Neuronal stem cell (in vitro differentiated cells): ENCODE results near the gene ENOX2.

Source experiments
- DNase-seq: peaks from one replicate; pipeline ENCODE4 v3.0.0-alpha.2; 2013; ENCODE audit warnings: low spot score
- H2AFZ ChIP-seq: one replicate; pipeline ENCODE4 v1.6.1; 2013; ENCODE audit warnings: mild to moderate bottlenecking, low read length, inconsistent platforms
- H2AK5ac ChIP-seq: 2 replicates; pipeline ENCODE4 v1.6.1; 2013; ENCODE audit warnings: low read depth, mild to moderate bottlenecking, inconsistent platforms, low read length, moderate library complexity, mixed read lengths
- H2BK120ac ChIP-seq: 2 replicates; pipeline ENCODE4 v1.6.1; 2013; ENCODE audit warnings: low read depth, mild to moderate bottlenecking, inconsistent platforms, low read length, moderate library complexity, mixed read lengths
- H2BK12ac ChIP-seq: one replicate; pipeline ENCODE4 v1.6.1; 2013; ENCODE audit warnings: low read length, inconsistent platforms
- H2BK15ac ChIP-seq: 2 replicates; pipeline ENCODE4 v1.6.1; 2013; ENCODE audit warnings: mild to moderate bottlenecking, low read length, inconsistent platforms, mixed read lengths
- H2BK5ac ChIP-seq: one replicate; pipeline ENCODE4 v1.6.1; 2013; ENCODE audit warnings: inconsistent platforms, mild to moderate bottlenecking, low read length, moderate library complexity
- H3K14ac ChIP-seq: one replicate; pipeline ENCODE4 v1.6.1; 2013; ENCODE audit warnings: low read length, inconsistent platforms
- H3K18ac ChIP-seq: 2 replicates; pipeline ENCODE4 v1.6.1; 2013; ENCODE audit warnings: low read length, inconsistent platforms
- H3K23ac ChIP-seq: 2 replicates; pipeline ENCODE4 v1.6.1; 2013; ENCODE audit warnings: low read depth, mild to moderate bottlenecking, mixed read lengths, low read length, inconsistent platforms; ENCODE audit not compliant: poor library complexity
- H3K27ac ChIP-seq: replicated peaks from 3 replicates; pipeline ENCODE4 v1.5.1; 2013; ENCODE audit warnings: low read length, inconsistent platforms
- H3K27me3 ChIP-seq, 3 experiments: 2 replicates each; pipeline ENCODE4 v1.6.1; 2013; ENCODE audit warnings: low read length in 3 of 3, mild to moderate bottlenecking in 2 of 3, inconsistent platforms in 1 of 3, low read depth in 1 of 3, mixed read lengths in 1 of 3, moderate library complexity in 1 of 3; ENCODE audit not compliant: control insufficient read depth in 3 of 3, insufficient read depth in 3 of 3
- H3K36me3 ChIP-seq, 2 donors: replicated peaks in 1 of 2; 2 replicates each; pipeline ENCODE4 v1.6.1; 2013; ENCODE audit warnings: low read length in 2 of 2; ENCODE audit not compliant: control insufficient read depth in 2 of 2, insufficient read depth in 2 of 2
- H3K4ac ChIP-seq: 2 replicates; pipeline ENCODE4 v1.6.1; 2013; ENCODE audit warnings: inconsistent platforms, mild to moderate bottlenecking, low read length, moderate library complexity
- H3K4me1 ChIP-seq, 2 donors: 1 replicate in 1 of 2; 2 replicates in 1 of 2; pipeline ENCODE4 v1.6.1; 2013; ENCODE audit warnings: low read length in 2 of 2, low read depth in 1 of 2; ENCODE audit not compliant: control insufficient read depth in 2 of 2, insufficient read depth in 1 of 2
- H3K4me2 ChIP-seq: one replicate; pipeline ENCODE4 v1.6.1; 2013; ENCODE audit warnings: mild to moderate bottlenecking, low read length, inconsistent platforms; ENCODE audit not compliant: insufficient read depth, poor library complexity, severe bottlenecking
- H3K4me3 ChIP-seq, 2 donors: 2 replicates each; pipeline ENCODE4 v1.5.1; 2013; ENCODE audit warnings: low read length in 2 of 2, mild to moderate bottlenecking in 2 of 2, inconsistent platforms in 1 of 2, moderate library complexity in 1 of 2
- H3K79me1 ChIP-seq: one replicate; pipeline ENCODE4 v1.6.1; 2013; ENCODE audit warnings: low read depth, mild to moderate bottlenecking, inconsistent platforms, low read length, moderate library complexity
- H3K9ac ChIP-seq: one replicate; pipeline ENCODE4 v1.6.1; 2013; ENCODE audit warnings: mild to moderate bottlenecking, low read depth, low read length, inconsistent platforms; ENCODE audit not compliant: poor library complexity
- H3K9me3 ChIP-seq, 2 donors: replicated peaks in 1 of 2; 2 replicates each; pipeline versions ENCODE3 to v1.6.1; 2013; ENCODE audit warnings: low read length in 2 of 2, mild to moderate bottlenecking in 2 of 2, inconsistent platforms in 1 of 2, low read depth in 1 of 2, mixed read lengths in 1 of 2, moderate library complexity in 1 of 2; ENCODE audit not compliant: control insufficient read depth in 2 of 2, insufficient read depth in 1 of 2
- H4K8ac ChIP-seq: one replicate; pipeline ENCODE4 v1.6.1; 2013; ENCODE audit warnings: low read depth, mild to moderate bottlenecking, inconsistent platforms, low read length, moderate library complexity
- H4K91ac ChIP-seq: one replicate; pipeline ENCODE4 v1.6.1; 2013; ENCODE audit warnings: low read length, low read depth, mild to moderate bottlenecking, inconsistent platforms; ENCODE audit not compliant: poor library complexity
- WGBS, 2 donors: extraction: QIAGEN DNeasy Blood & Tissue Kit; methylation state at CpG; one replicate each; pipeline ENCODE4 v1.1.7; 2013; ENCODE audit warnings: missing lambda C conversion rate in 2 of 2, mixed read lengths in 1 of 2; ENCODE audit not compliant: insufficient read length in 2 of 2, insufficient replicate concordance in 1 of 2; ENCODE audit errors: extremely low coverage in 2 of 2; 5-methylcytosine and 5-hydroxymethylcytosine counted together

Gene ENOX2

GRCh38 chrX:130700629-130701028, 202.4 kb downstream of the ENOX2 start:
- no peak overlapping the region for H4K91ac ChIP-seq
- H2BK5ac ChIP-seq = no peak overlapping the region
- H2BK15ac ChIP-seq = no peak overlapping the region
- H3K4me1 ChIP-seq = no peaks in the 10 kb centered on the region
- no peak overlapping the region for H2AK5ac ChIP-seq
- no peak overlapping the region for H3K4ac ChIP-seq
- H3K79me1 ChIP-seq = no peaks in the 10 kb centered on the region
- no peak overlapping the region for H4K8ac ChIP-seq
- no peak overlapping the region for H3K9ac ChIP-seq
- no peaks in the 10 kb centered on the region for H3K27me3 ChIP-seq
- H3K36me3 ChIP-seq = no peaks in the 10 kb centered on the region
- no peak overlapping the region for H3K18ac ChIP-seq
- H3K4me3 ChIP-seq = no peak overlapping the region
- no peak overlapping the region for H3K27ac ChIP-seq
- H3K23ac ChIP-seq = no peak overlapping the region
- no peak overlapping the region for H2AFZ ChIP-seq
- H3K14ac ChIP-seq = no peak overlapping the region
- no peak overlapping the region for H2BK12ac ChIP-seq
- no peak overlapping the region for H3K4me2 ChIP-seq
- no peak overlapping the region for H2BK120ac ChIP-seq
- H3K9me3 ChIP-seq = no peaks in the 10 kb centered on the region
- no peak for DNase-seq

- DNase-seq = no peak
Measured at GRCh38 chrX:130699618-130700017, 203.4 kb downstream of the ENOX2 start.

GRCh38 chrX:130696542-130696941, 206.5 kb downstream of the ENOX2 start:
- no peak overlapping the region for H3K4me3 ChIP-seq
- no peak overlapping the region for H3K18ac ChIP-seq
- H3K36me3 ChIP-seq = no peaks in the 10 kb centered on the region
- H2BK15ac ChIP-seq = no peak overlapping the region
- H3K27ac ChIP-seq = no peak overlapping the region
- no peak overlapping the region for H3K4ac ChIP-seq
- no peak overlapping the region for H2AK5ac ChIP-seq
- H2BK5ac ChIP-seq = no peak overlapping the region
- H3K27me3 ChIP-seq = no peaks in the 10 kb centered on the region
- no peak overlapping the region for H4K91ac ChIP-seq
- H3K9me3 ChIP-seq = no peaks in the 10 kb centered on the region
- H3K23ac ChIP-seq = no peak overlapping the region
- no peak overlapping the region for H2BK120ac ChIP-seq
- no peak overlapping the region for H3K9ac ChIP-seq
- no peak overlapping the region for H2AFZ ChIP-seq
- no peak for DNase-seq
- no peak overlapping the region for H3K4me2 ChIP-seq
- no CpG with 5 or more reads among the region's 1 CpG for WGBS, 2 donors
- no peak overlapping the region for H2BK12ac ChIP-seq
- H3K4me1 ChIP-seq = no peaks in the 10 kb centered on the region
- no peaks in the 10 kb centered on the region for H3K79me1 ChIP-seq
- H3K14ac ChIP-seq = no peak overlapping the region
- H4K8ac ChIP-seq = no peak overlapping the region

More at GRCh38 chrX:130699618-130700017, 203.4 kb downstream of the ENOX2 start:
- Histone ChIP-seq H3K4ac (no peak overlapping the region), H4K8ac (no peak overlapping the region), H2BK15ac (no peak overlapping the region), H3K4me2 (no peak overlapping the region), H3K4me1 (no peaks in the 10 kb centered on the region), H3K14ac (no peak overlapping the region), H2BK120ac (no peak overlapping the region), H4K91ac (no peak overlapping the region), H3K23ac (no peak overlapping the region), H3K27ac (no peak overlapping the region), H2BK5ac (no peak overlapping the region), H3K4me3 (no peak overlapping the region), H3K27me3 (no peaks in the 10 kb centered on the region), H3K36me3 (no peaks in the 10 kb centered on the region), H3K18ac (no peak overlapping the region), H3K9ac (no peak overlapping the region), H2BK12ac (no peak overlapping the region), H3K9me3 (no peaks in the 10 kb centered on the region), H2AFZ (no peak overlapping the region), H3K79me1 (no peaks in the 10 kb centered on the region), H2AK5ac (no peak overlapping the region)
- no CpG with 5 or more reads among the region's 3 CpGs for WGBS, 2 donors

GRCh38 chrX:130695931-130696330, 207.1 kb downstream of the ENOX2 start:
- no peak overlapping the region for H2BK5ac ChIP-seq
- H4K91ac ChIP-seq = no peak overlapping the region
- no peaks in the 10 kb centered on the region for H3K4me1 ChIP-seq
- H3K4me3 ChIP-seq = no peak overlapping the region
- no peak overlapping the region for H2BK15ac ChIP-seq
- no CpG with 5 or more reads among the region's 1 CpG for WGBS, 2 donors
- no peak overlapping the region for H2BK120ac ChIP-seq
- no peaks in the 10 kb centered on the region for H3K36me3 ChIP-seq
- no peak overlapping the region for H2AFZ ChIP-seq
- no peaks in the 10 kb centered on the region for H3K9me3 ChIP-seq
- H4K8ac ChIP-seq = no peak overlapping the region
- no peak for DNase-seq
- no peak overlapping the region for H3K4me2 ChIP-seq
- no peak overlapping the region for H2AK5ac ChIP-seq
- no peaks in the 10 kb centered on the region for H3K27me3 ChIP-seq
- no peak overlapping the region for H2BK12ac ChIP-seq
- no peak overlapping the region for H3K27ac ChIP-seq
- no peaks in the 10 kb centered on the region for H3K79me1 ChIP-seq
- H3K4ac ChIP-seq = no peak overlapping the region
- H3K18ac ChIP-seq = no peak overlapping the region
- H3K23ac ChIP-seq = no peak overlapping the region
- no peak overlapping the region for H3K9ac ChIP-seq
- no peak overlapping the region for H3K14ac ChIP-seq
